Osteocyte (in vitro differentiated cells): ENCODE measurements around the gene RCL1. TPM values are rescaled to one million over a fixed set of nuclear protein-coding genes. Genes with fewer than 3 reads are reported as not detected.

Experiments
- DNase-seq: peaks from one replicate; pipeline ENCODE4 v3.0.0; 2021; ENCODE audit warnings: mixed read lengths; ENCODE audit not compliant: unreplicated experiment; ENCODE audit errors: extremely low spot score
- H3K27ac Mint-ChIP-seq: one replicate; pipeline ENCODE4 v1.8.0; 2021; ENCODE audit warnings: mild to moderate bottlenecking, mixed read lengths; ENCODE audit not compliant: unreplicated experiment
- H3K27me3 Mint-ChIP-seq: one replicate; pipeline ENCODE4 v1.8.0; 2021; ENCODE audit warnings: mixed read lengths; ENCODE audit not compliant: unreplicated experiment
- H3K36me3 Mint-ChIP-seq: one replicate; pipeline ENCODE4 v1.8.0; 2021; ENCODE audit warnings: mixed read lengths; ENCODE audit not compliant: unreplicated experiment
- H3K4me1 Mint-ChIP-seq: one replicate; pipeline ENCODE4 v1.8.0; 2021; ENCODE audit warnings: mixed read lengths; ENCODE audit not compliant: unreplicated experiment
- H3K4me3 Mint-ChIP-seq: one replicate; pipeline ENCODE4 v1.8.0; 2021; ENCODE audit warnings: mild to moderate bottlenecking, moderate library complexity, mixed read lengths; ENCODE audit not compliant: unreplicated experiment
- H3K9me3 Mint-ChIP-seq: one replicate; pipeline ENCODE4 v1.8.0; 2021; ENCODE audit warnings: mixed read lengths; ENCODE audit not compliant: unreplicated experiment
- CTCF ChIP-seq: fragments of 200-600 bp; sonication (generic); IDR thresholded peaks from 2 replicates; pipeline ENCODE4 v1.5.0; 2021; ENCODE audit warnings: antibody characterized with exemption, mild to moderate bottlenecking, moderate library complexity
- total RNA-seq: library from RNA; stranded (reverse); gene quantifications from 2 replicates; pipeline ENCODE4 v1.2.1, GENCODE V29; 2021

The RCL1 gene
- total RNA-seq, 1 donor from 2014 or later, result 13.4 TPM

DNA sequence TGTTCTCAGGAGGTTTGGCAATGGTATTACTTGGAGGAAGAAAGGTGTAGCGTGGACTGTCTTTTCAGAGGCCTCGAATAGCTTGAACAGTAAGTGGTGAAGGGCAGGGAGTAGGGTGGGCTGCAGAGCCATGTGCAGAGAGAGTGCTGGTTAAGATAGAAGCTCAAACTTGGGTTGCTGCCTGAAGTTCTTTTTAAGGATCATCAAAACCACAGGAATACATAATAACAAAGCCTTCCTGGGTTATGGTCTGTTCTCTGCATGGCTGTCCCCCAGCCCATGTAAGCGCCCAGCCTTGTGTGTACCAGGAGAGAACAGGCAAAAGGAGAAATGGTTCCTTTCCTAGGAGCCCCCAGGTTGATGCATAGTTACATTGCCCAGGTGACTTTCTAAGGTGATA is 43.9 kb downstream of the RCL1 start:
- Mint-ChIP-seq H3K9me3 (no peaks in the 10 kb centered on the region), H3K4me1 (peaks cover 78% of the 10 kb centered on the region), H3K36me3 (peaks cover 11% of the 10 kb centered on the region), H3K4me3 (no peak overlapping the region), H3K27ac (peak overlapping the region; percentile 85), H3K27me3 (no peaks in the 10 kb centered on the region)
- TF ChIP-seq CTCF, result no peak
- DNase-seq, result no peak

- H3K9me3 Mint-ChIP-seq, result no peaks in the 10 kb centered on the region
- no peaks in the 10 kb centered on the region for H3K27me3 Mint-ChIP-seq
- DNase-seq, result no peak
- no peak for TF ChIP-seq CTCF
- peak overlapping the region; percentile 3 for H3K4me3 Mint-ChIP-seq
- peak overlapping the region; percentile 85 for H3K27ac Mint-ChIP-seq
- peaks cover 14% of the 10 kb centered on the region for H3K36me3 Mint-ChIP-seq
- H3K4me1 Mint-ChIP-seq, result peaks cover 77% of the 10 kb centered on the region
Measured at GRCh38 chr9:4837261-4838188, 44.8 kb downstream of the RCL1 start.

- Mint-ChIP-seq H3K9me3 (no peaks in the 10 kb centered on the region), H3K27ac (peak overlapping the region; percentile 85), H3K27me3 (no peaks in the 10 kb centered on the region), H3K4me3 (no peak overlapping the region), H3K36me3 (peaks cover 16% of the 10 kb centered on the region), H3K4me1 (peaks cover 74% of the 10 kb centered on the region)
- no peak for TF ChIP-seq CTCF
- no peak for DNase-seq
Measured at GRCh38 chr9:4838189-4838546, 45.4 kb downstream of the RCL1 start.

DNA sequence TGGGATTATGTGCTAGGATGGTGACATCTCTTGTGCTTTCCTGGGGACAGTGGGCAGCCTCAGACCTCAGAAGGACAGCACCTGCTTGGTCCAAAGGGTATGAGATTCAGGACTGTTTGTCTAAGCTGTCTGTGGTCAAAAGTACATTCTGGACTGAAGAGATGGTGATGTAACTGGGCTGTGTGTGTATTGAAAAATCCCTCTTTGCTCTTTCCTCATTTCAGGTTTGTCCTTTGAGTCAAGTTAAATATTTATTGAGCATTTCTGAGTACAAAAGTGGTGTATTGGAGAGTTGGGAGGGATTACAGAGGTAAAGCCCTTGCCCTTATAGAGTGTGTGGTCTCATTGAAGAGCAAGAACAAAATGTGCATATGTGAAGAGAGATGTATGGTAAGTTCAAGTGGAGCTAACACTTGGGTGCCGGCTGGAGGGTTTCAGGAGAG is 46.7 kb downstream of the RCL1 start:
- H3K4me3 Mint-ChIP-seq, result no peak overlapping the region
- H3K9me3 Mint-ChIP-seq, result no peaks in the 10 kb centered on the region
- H3K27me3 Mint-ChIP-seq, result no peaks in the 10 kb centered on the region
- no peak overlapping the region for H3K27ac Mint-ChIP-seq
- DNase-seq, result no peak
- H3K36me3 Mint-ChIP-seq, result peaks cover 12% of the 10 kb centered on the region
- peaks cover 61% of the 10 kb centered on the region for H3K4me1 Mint-ChIP-seq
- no peak for TF ChIP-seq CTCF

GRCh38 chr9:4840018-4840417 is 47.3 kb downstream of the RCL1 start:
- no peak for TF ChIP-seq CTCF
- Mint-ChIP-seq H3K9me3 (no peaks in the 10 kb centered on the region), H3K4me3 (no peak overlapping the region), H3K4me1 (peaks cover 56% of the 10 kb centered on the region), H3K27ac (no peak overlapping the region), H3K27me3 (no peaks in the 10 kb centered on the region), H3K36me3 (peaks cover 17% of the 10 kb centered on the region)
- DNase-seq, result no peak
